ENCODE data around the gene ATOH8.
A peak's percentile ranks its signal among the peaks of the same experiment; 100 is the strongest.

The ATOH8 gene

DNA sequence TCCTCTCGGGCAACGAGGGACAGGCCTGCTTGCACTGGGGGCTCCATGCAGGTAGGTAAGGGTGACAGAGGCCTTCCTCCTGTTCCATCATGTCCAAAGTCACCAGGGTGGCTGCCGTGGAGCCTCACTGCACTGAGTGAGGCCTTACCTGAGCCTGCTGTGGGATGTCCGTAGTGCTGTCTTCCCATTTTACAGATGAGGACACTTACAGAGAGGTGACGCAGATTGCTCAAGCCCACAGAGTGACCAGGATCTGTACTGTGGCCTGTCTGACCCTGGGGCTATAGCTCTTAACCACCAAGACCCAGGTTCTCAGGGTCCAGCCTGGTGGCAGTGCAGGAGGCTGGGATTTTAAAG lies 5.4 kb downstream of the ATOH8 start:
- intact Hi-C loops (cut with micrococcal nuclease), result no loop called here
- H3K27me3 Mint-ChIP-seq, result peaks cover 69% of the 10 kb centered on the region
- H3K27ac Mint-ChIP-seq, result no peak overlapping the region
- H3K4me1 Mint-ChIP-seq (ENCODE audit: low read depth), result peaks cover 28% of the 10 kb centered on the region
- no peak overlapping the region for H3K4me3 Mint-ChIP-seq
- H3K9me3 Mint-ChIP-seq, result no peaks in the 10 kb centered on the region
- H3K36me3 Mint-ChIP-seq (ENCODE audit: low read depth), result no peaks in the 10 kb centered on the region

DNA sequence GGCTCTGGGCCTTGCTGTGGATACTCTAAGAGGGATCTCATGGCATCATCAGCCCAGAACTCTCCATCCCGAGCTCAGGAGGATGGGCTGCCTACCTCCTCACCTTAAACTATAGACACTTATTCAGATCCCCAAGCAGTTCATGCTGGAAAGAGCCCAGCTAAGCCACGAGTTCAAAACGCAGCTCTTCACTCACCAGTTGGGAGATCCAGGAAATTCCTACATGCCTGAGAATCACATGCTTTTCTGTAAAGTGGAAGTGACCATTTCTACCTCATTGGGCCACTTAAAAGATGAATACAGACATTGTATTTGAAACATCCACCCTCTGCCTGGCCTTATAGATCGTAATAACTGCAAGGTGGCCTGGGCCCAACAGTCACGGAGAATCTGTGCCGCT lies 6.6 kb downstream of the ATOH8 start:
- Mint-ChIP-seq H3K4me3 (no peak overlapping the region), H3K27me3 (peaks cover 71% of the 10 kb centered on the region), H3K4me1 (ENCODE audit: low read depth) (peaks cover 29% of the 10 kb centered on the region), H3K27ac (no peak overlapping the region), H3K36me3 (ENCODE audit: low read depth) (no peaks in the 10 kb centered on the region), H3K9me3 (no peaks in the 10 kb centered on the region)
- intact Hi-C loops (cut with micrococcal nuclease), result no loop called here

DNA sequence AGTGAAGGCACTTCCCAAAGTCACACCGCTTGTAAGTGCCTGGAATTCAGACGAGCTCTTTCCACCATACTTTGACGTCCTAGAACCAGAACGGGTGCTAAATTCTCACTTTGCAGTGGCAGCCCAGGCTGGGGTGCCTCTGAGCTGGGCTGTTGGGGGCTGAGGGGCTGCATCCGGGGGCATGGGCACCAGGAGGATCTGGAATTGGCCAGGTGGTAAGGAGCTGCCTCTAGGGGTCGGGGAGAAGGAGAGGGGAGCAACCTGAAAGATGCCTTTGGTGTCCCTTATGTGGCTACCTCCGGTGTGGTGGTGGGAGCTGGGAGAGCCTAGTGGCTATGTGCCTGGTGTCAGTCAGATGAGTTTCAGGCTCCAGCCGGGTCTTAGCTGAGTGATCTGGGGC lies 7.1 kb downstream of the ATOH8 start:
- H3K4me3 Mint-ChIP-seq, result no peak overlapping the region
- intact Hi-C loops (cut with micrococcal nuclease), result no loop called here
- H3K4me1 Mint-ChIP-seq (ENCODE audit: low read depth), result peaks cover 30% of the 10 kb centered on the region
- peaks cover 71% of the 10 kb centered on the region for H3K27me3 Mint-ChIP-seq
- no peaks in the 10 kb centered on the region for H3K9me3 Mint-ChIP-seq
- H3K27ac Mint-ChIP-seq, result no peak overlapping the region
- H3K36me3 Mint-ChIP-seq (ENCODE audit: low read depth), result no peaks in the 10 kb centered on the region

DNA sequence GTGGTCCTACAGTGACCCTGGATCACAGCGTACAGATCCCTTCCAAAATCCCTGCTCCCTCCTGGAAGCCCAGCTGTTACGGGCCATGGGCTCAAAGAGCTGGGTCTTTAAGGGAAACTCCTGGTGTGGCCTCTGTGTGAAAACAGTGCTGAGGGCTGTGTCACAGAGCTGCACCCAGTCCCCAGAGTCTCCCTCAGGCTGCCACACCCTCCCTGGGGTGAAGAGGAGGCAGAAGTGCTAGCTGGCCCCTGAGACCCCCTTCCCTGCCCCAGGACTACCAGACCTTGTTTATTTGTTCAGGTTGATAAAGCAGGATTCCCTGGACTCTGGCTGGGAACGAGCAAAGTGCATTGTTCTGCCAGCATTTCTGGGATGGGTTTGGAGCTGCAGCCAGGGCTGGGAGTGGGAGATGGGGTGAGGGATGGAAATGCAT lies 7.7 kb downstream of the ATOH8 start:
- H3K36me3 Mint-ChIP-seq (ENCODE audit: low read depth), result no peaks in the 10 kb centered on the region
- peaks cover 36% of the 10 kb centered on the region for H3K4me1 Mint-ChIP-seq (ENCODE audit: low read depth)
- H3K27ac Mint-ChIP-seq, result no peak overlapping the region
- no peaks in the 10 kb centered on the region for H3K9me3 Mint-ChIP-seq
- H3K27me3 Mint-ChIP-seq, result peaks cover 69% of the 10 kb centered on the region
- intact Hi-C loops (cut with micrococcal nuclease), result no loop called here
- H3K4me3 Mint-ChIP-seq, result no peak overlapping the region

DNA sequence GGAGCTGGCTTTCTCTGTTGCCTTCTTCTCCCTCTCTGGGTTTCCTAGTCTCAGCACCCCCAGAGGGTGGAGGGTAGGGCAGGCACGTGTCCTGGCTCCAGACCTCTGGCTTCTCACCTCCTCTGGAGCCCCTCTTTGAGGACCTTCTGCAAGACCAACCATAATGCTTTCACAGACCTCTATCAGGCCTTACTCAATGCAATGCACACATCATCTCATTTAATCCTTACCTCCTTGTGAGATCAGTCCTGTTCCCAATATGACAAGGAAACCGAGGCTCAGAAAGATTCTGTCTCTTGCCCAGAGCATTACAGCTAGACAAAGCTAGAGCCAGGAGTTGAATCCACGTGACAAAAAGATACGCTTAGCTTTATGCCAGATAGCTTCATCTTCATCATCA lies 8.2 kb downstream of the ATOH8 start:
- Mint-ChIP-seq H3K36me3 (ENCODE audit: low read depth) (no peaks in the 10 kb centered on the region), H3K9me3 (no peaks in the 10 kb centered on the region), H3K4me1 (ENCODE audit: low read depth) (peaks cover 36% of the 10 kb centered on the region), H3K4me3 (no peak overlapping the region), H3K27ac (no peak overlapping the region), H3K27me3 (peaks cover 69% of the 10 kb centered on the region)
- intact Hi-C loops (cut with micrococcal nuclease), result no loop called here

DNA sequence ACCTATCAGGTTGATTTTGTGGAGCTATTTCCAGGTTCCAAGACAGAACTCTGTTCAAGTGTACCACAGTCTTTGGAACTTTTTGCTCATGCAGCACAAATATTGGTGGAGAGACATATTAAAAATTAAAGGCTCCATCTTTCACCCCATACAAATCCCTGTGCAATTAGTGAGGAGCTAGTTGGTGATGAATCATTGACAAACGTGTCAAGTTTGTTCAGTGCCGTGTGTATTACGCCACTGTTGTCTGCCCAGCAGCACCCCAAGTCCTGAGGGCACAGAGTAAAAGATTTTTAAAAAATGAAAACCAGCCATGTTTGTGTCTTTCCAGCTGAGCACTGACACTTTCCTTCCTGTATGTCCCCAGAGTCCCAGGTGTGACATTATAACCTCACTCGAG lies 9.3 kb downstream of the ATOH8 start:
- no peak overlapping the region for H3K4me3 Mint-ChIP-seq
- intact Hi-C loops (cut with micrococcal nuclease), result no loop called here
- no peak overlapping the region for H3K27ac Mint-ChIP-seq
- H3K27me3 Mint-ChIP-seq, result peaks cover 65% of the 10 kb centered on the region
- no peaks in the 10 kb centered on the region for H3K9me3 Mint-ChIP-seq
- H3K4me1 Mint-ChIP-seq (ENCODE audit: low read depth), result peaks cover 31% of the 10 kb centered on the region
- H3K36me3 Mint-ChIP-seq (ENCODE audit: low read depth), result no peaks in the 10 kb centered on the region

DNA sequence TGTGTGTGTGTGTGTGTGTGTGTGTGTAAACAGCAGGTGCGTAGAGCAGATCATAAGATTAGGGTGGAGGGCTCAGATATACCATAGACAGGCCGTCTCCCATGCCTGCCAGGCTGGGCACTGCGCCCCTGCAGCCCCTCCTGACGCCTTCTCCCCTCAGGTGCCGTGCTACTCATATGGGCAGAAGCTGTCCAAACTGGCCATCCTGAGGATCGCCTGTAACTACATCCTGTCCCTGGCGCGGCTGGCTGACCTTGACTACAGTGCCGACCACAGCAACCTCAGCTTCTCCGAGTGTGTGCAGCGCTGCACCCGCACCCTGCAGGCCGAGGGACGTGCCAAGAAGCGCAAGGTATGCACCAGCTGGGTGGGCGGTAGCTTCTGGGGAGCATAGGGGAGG lies 10.0 kb downstream of the ATOH8 start:
- Mint-ChIP-seq H3K4me3 (no peak overlapping the region), H3K9me3 (no peaks in the 10 kb centered on the region), H3K36me3 (ENCODE audit: low read depth) (no peaks in the 10 kb centered on the region), H3K27me3 (peaks cover 65% of the 10 kb centered on the region), H3K4me1 (ENCODE audit: low read depth) (peaks cover 31% of the 10 kb centered on the region), H3K27ac (no peak overlapping the region)
- intact Hi-C loops (cut with micrococcal nuclease), result no loop called here

DNA sequence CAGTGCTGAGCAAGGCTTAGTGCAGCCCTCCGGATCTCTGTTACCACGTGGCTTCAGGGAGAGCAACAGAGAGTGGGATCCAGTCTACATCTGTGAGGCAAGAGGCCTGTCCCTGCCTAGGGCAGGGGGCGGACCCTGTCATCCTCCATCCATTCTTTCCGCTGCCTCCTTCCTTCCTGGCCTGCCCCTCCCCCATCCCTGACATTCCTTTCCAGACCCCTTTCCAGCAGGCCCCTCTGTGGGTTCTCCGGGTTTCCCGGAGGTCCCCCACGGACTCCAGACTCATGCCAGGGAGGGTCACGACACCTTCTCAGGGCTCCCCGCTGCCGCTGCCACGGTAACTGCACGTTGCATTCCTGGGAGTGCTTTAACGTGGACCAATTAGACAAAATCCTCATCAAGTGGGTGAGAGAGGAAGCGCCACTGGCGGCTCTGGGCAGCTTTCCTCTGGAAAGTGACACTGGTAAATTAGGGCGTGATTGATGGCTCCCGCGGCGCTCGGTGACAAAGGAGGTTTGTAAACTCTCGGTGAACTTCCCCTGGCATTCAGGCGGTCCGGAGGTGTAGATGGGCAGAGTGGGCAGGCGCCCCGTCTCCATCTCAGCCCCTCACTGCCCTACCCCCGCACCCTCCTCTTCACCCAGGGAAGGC lies 11.4 kb downstream of the ATOH8 start:
- Mint-ChIP-seq H3K27ac (peak overlapping the region; percentile 59), H3K36me3 (ENCODE audit: low read depth) (no peaks in the 10 kb centered on the region), H3K4me3 (peak overlapping the region; percentile 32), H3K9me3 (no peaks in the 10 kb centered on the region), H3K27me3 (peaks cover 64% of the 10 kb centered on the region), H3K4me1 (ENCODE audit: low read depth) (peaks cover 31% of the 10 kb centered on the region)
- intact Hi-C loops (cut with micrococcal nuclease), result no loop called here

DNA sequence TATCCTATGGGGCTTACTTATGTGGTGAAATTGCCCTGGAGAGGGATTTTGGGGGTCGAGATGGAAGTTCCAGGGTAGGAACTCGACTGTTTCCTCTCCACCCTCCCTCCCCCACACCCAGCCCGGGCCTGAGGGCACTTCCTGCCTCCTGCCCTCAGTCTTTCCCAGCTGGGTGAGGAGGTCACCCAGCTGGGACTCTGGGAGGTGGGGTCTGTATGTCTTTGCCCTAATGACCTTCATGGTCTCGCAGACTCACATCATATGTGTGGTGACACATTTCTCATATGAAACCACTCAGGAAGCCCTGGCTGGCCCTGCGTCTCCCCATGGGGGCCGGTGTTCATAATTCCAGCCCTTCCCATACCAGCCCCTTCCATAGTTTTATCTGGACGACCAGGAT lies 12.4 kb downstream of the ATOH8 start:
- Mint-ChIP-seq H3K4me1 (ENCODE audit: low read depth) (peaks cover 31% of the 10 kb centered on the region), H3K27ac (no peak overlapping the region), H3K4me3 (no peak overlapping the region), H3K27me3 (peaks cover 70% of the 10 kb centered on the region), H3K9me3 (no peaks in the 10 kb centered on the region), H3K36me3 (ENCODE audit: low read depth) (no peaks in the 10 kb centered on the region)
- intact Hi-C loops (cut with micrococcal nuclease), result no loop called here

DNA sequence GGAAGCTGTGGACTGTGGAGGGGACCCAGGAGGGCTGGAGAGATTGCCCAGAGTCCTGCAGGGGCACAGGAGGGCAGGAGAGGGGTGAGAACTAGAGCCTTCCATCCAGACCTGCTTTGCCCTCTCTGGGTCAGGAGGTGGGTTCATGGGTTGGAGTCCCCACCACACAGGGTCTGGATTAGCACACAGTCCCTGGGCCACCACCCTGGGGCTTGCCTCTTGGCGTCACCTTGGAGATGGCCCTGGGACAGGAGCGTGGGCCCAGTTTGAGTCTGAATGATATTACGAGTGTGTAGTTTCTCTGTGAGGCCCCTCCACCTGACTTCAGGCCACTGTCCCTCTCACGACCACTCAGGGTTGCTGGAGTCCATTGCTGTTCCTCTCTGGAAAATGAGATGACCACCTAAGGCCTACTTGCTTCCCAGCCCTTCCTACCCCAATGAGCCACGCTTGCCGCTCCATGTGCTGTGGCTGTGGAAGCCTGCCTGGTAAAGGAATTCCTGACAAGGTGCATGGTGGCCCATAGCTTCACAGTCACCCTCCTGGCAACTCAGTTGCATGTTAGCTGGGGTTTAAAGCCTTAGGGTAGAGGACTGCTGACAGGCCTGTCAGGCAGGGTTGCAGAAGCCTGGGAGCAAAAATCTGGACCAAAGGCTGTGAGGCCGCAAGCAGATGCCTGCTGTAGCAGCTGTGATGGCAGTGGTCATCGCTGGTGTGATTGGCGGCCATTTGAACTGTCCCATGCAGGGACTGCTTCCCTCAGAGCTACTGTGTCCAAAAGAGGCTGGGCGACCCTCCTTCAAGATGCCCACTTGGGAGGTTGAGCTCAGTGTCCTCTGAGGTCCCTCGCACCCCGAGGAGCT lies 14.2 kb downstream of the ATOH8 start:
- peaks cover 47% of the 10 kb centered on the region for H3K4me1 Mint-ChIP-seq (ENCODE audit: low read depth)
- no peak overlapping the region for H3K27ac Mint-ChIP-seq
- no peaks in the 10 kb centered on the region for H3K36me3 Mint-ChIP-seq (ENCODE audit: low read depth)
- intact Hi-C loops (cut with micrococcal nuclease), result no loop called here
- no peaks in the 10 kb centered on the region for H3K9me3 Mint-ChIP-seq
- H3K4me3 Mint-ChIP-seq, result no peak overlapping the region
- H3K27me3 Mint-ChIP-seq, result peaks cover 71% of the 10 kb centered on the region

DNA sequence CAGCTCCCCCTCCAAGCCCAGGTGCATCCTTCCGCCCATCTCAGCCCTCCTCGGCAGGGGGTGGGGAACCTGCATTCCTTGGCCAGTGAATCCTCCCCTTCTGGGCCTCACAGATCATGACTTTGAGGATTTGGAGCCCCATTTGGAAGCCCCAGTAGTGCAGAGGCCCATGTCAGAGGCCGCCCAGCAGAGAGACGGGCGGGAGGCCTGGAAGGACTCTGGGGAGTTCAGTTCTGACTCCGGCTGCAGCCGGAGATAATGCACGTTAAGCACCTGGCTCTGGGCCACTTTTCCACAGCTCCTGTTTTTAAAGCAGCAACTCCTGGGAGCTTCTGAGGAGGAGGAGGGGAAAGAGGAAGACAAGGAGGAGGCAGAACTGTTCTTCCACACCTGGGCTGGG lies 14.9 kb downstream of the ATOH8 start:
- Mint-ChIP-seq H3K9me3 (no peaks in the 10 kb centered on the region), H3K4me3 (no peak overlapping the region), H3K4me1 (ENCODE audit: low read depth) (peaks cover 47% of the 10 kb centered on the region), H3K36me3 (ENCODE audit: low read depth) (no peaks in the 10 kb centered on the region), H3K27me3 (peaks cover 72% of the 10 kb centered on the region), H3K27ac (no peak overlapping the region)
- intact Hi-C loops (cut with micrococcal nuclease), result no loop called here

DNA sequence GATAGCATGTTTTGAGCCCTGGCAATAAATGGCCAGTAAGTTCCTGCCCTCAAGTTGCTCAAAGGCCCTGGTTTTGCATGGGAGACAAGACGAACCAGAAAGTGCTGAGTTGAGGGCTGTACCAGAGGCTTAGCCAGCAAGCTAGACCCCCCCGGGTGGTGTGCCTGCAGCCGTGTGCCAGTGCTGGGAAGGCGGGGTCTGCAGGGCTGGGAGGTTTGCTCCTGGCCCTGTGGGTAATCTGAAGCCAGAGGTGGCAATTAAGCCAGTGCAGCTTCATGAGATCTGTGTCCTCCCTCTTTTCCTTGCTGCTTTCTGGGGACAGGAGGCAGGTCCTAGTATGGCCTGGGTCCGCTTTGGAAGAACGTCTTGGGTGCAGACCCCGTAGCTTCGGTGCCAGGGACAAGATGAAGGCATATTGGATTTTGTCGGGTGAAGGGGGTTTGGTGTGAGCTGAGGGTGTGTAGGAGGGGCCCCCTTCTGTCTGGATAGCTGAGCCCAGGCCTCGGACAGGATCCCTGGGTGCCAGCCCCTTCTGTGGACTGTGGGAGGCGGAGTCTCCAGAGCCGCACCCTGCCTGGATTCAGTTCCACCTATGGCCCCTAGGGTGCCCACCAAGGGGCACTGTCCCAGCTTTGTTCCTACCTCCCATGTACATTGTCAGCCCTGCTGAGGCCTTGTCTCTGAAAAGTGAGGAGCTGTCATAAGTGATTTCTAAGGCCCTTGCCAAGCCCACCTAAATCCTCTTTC lies 15.6 kb downstream of the ATOH8 start:
- peaks cover 44% of the 10 kb centered on the region for H3K4me1 Mint-ChIP-seq (ENCODE audit: low read depth)
- no peak overlapping the region for H3K27ac Mint-ChIP-seq

DNA sequence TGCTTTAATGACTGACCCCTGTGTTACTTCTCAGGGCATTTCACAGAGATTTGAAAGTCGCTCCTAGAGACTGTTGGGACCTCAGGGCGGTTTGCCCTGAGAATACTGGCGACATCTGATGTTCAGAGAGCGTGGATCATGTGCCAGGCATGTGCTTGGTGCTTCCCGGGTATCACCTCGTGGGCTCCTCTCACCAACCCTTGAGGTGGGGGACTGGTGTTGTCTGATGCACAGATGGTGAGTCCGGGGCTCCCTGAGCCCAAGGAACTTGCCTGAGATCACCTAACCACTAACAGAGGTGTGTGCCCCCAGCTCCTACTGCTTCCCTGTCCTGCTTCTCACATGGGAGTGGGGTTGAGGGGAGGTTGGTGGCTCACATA lies 16.2 kb downstream of the ATOH8 start:
- Mint-ChIP-seq H3K27me3 (peaks cover 64% of the 10 kb centered on the region), H3K4me3 (no peak overlapping the region), H3K36me3 (ENCODE audit: low read depth) (no peaks in the 10 kb centered on the region), H3K9me3 (no peaks in the 10 kb centered on the region), H3K27ac (no peak overlapping the region), H3K4me1 (ENCODE audit: low read depth) (peaks cover 39% of the 10 kb centered on the region)
- intact Hi-C loops (cut with micrococcal nuclease), result no loop called here

More for the DNA sequence above, 15.6 kb downstream of the ATOH8 start:
- peaks cover 68% of the 10 kb centered on the region for H3K27me3 Mint-ChIP-seq
- H3K9me3 Mint-ChIP-seq, result no peaks in the 10 kb centered on the region
- H3K36me3 Mint-ChIP-seq (ENCODE audit: low read depth), result no peaks in the 10 kb centered on the region
- intact Hi-C loops (cut with micrococcal nuclease), result no loop called here
- no peak overlapping the region for H3K4me3 Mint-ChIP-seq

DNA sequence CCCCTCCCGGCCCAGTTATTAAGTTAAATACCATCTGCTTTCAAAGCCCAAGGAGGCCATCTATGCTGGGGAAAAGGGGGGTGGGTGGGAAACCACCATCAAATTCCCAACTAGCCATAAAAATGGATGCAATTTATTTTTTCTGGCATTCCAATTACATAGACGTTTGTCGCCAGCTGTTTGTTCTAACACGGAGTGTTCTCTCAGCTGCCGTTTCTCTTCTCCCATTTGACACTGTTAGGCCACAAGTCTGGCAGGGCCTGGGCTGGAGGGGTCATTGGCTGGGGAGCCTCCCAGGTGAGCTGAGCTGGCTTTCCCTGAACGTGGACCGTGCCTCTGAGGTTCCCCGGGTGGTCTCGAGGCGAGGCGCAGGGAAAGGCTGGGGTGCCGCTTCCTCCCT lies 16.6 kb downstream of the ATOH8 start:
- H3K27me3 Mint-ChIP-seq, result peaks cover 60% of the 10 kb centered on the region
- no peaks in the 10 kb centered on the region for H3K36me3 Mint-ChIP-seq (ENCODE audit: low read depth)
- intact Hi-C loops (cut with micrococcal nuclease), result no loop called here
- no peaks in the 10 kb centered on the region for H3K9me3 Mint-ChIP-seq
- peaks cover 35% of the 10 kb centered on the region for H3K4me1 Mint-ChIP-seq (ENCODE audit: low read depth)
- H3K27ac Mint-ChIP-seq, result no peak overlapping the region
- H3K4me3 Mint-ChIP-seq, result no peak overlapping the region
